Prostate gland (tissue), 2 donors: ENCODE measurements around the gene CETP. TPM values are rescaled to one million over a fixed set of nuclear protein-coding genes. Genes with fewer than 3 reads are reported as not detected.

Source experiments
- DNase-seq: peaks from one replicate; pipeline ENCODE4 v3.0.0-alpha.2; 2019; ENCODE audit warnings: low spot score
- H3K27ac ChIP-seq, 2 donors: fragments of 200-600 bp; sonication (generic); 2 replicates each; pipeline ENCODE4 v1.5.1; 2017 to 2019
- H3K27me3 ChIP-seq: fragments of 200-600 bp; sonication (generic); replicated peaks from 2 replicates; pipeline ENCODE4 v1.5.1; 2019; ENCODE audit not compliant: insufficient read depth
- H3K36me3 ChIP-seq, 2 donors: fragments of 200-600 bp; sonication (generic); 1 replicate in 1 of 2; 2 replicates in 1 of 2; pipeline versions ENCODE4 v1.5.1 to v1.8.1; 2017 to 2019
- H3K4me1 ChIP-seq: fragments of 200-600 bp; sonication (generic); replicated peaks from 2 replicates; pipeline ENCODE4 v1.5.1; 2019
- H3K4me3 ChIP-seq, 2 donors: fragments of 200-600 bp; sonication (generic); 2 replicates each; pipeline ENCODE4 v1.5.1; 2017 to 2019
- H3K9me3 ChIP-seq: fragments of 200-600 bp; sonication (generic); 2 replicates; pipeline ENCODE4 v1.5.1; 2017
- CTCF ChIP-seq, 4 experiments: fragments of 200-600 bp in 2 of 4; fragments of 450-650 bp in 2 of 4; sonication (generic) in 2 of 4; IDR thresholded peaks; 1 replicate in 3 of 4; 2 replicates in 1 of 4; pipeline ENCODE4 v1.5.1; 2016 to 2019; ENCODE audit warnings: antibody characterized with exemption in 4 of 4, mild to moderate bottlenecking in 2 of 4, moderate library complexity in 2 of 4
- POLR2A ChIP-seq: fragments of 450-650 bp; IDR thresholded peaks from one replicate; pipeline ENCODE4 v1.6.1; 2016; ENCODE audit warnings: antibody characterized with exemption, mild to moderate bottlenecking
- POLR2AphosphoS5 ChIP-seq: sonication (generic); formaldehyde crosslinking; IDR thresholded peaks from one replicate; pipeline ENCODE4 v1.6.1; 2017; ENCODE audit warnings: antibody characterized with exemption
- WGBS: methylation state at CpG from one replicate; pipeline ENCODE4 v1.1.5; 2018; 5-methylcytosine and 5-hydroxymethylcytosine counted together
- intact Hi-C: fragments of 100-400 bp; cut with DNase I; formaldehyde crosslinking; loops from one replicate; pipeline ENCODE4 v1.14.2; 2022
- total RNA-seq, 2 donors: library from RNA; depleted of rRNA; stranded (reverse); fragments of >200 nt; gene quantifications; one replicate each; pipeline ENCODE4 v1.1.0, GENCODE V29; 2016

The CETP gene
- total RNA-seq, 2 donors from 2014 or later, result 0.40 TPM; not detected in 1

GRCh38 chr16:56974549-56975300 lies 13.0 kb downstream of the CETP start:
- WGBS, result 89% methylated on average over 9 of the region's 9 CpGs
- H3K9me3 ChIP-seq, result no peaks in the 10 kb centered on the region
- no peak for DNase-seq
- TF ChIP-seq POLR2AphosphoS5 (no peak), CTCF (IDR thresholded peaks at IDR 0.05) (no peak), POLR2A (no peak)
- H3K4me1 ChIP-seq, result no peaks in the 10 kb centered on the region
- no peak overlapping the region for H3K27ac ChIP-seq
- no peaks in the 10 kb centered on the region for H3K36me3 ChIP-seq
- intact Hi-C loops, result loop anchor here (10.0 kb wide), 1 partner anchor 60 kb away; no protein-coding TSS in a partner anchor
- H3K27me3 ChIP-seq, result no peaks in the 10 kb centered on the region
- H3K4me3 ChIP-seq, result no peak overlapping the region

- no peaks in the 10 kb centered on the region for H3K27me3 ChIP-seq
- H3K4me1 ChIP-seq, result no peaks in the 10 kb centered on the region
- H3K36me3 ChIP-seq, result no peaks in the 10 kb centered on the region
- H3K27ac ChIP-seq, result no peak overlapping the region
- 93% methylated on average over 10 of the region's 10 CpGs for WGBS
- intact Hi-C loops, result loop anchor here (10.0 kb wide), 1 partner anchor 61 kb away; no protein-coding TSS in a partner anchor
- H3K9me3 ChIP-seq, result no peaks in the 10 kb centered on the region
- no peak for TF ChIP-seq CTCF (IDR thresholded peaks at IDR 0.05)
- TF ChIP-seq POLR2A, result no peak
- no peak for TF ChIP-seq POLR2AphosphoS5
- DNase-seq, result no peak
- no peak overlapping the region for H3K4me3 ChIP-seq
These were observed 14.0 kb downstream of the CETP start for GRCh38 chr16:56975714-56976113.

- no peak overlapping the region for H3K4me3 ChIP-seq
- H3K27me3 ChIP-seq, result no peaks in the 10 kb centered on the region
- no peak overlapping the region for H3K27ac ChIP-seq
- H3K4me1 ChIP-seq, result no peaks in the 10 kb centered on the region
- TF ChIP-seq POLR2A, result no peak
- no peak for TF ChIP-seq POLR2AphosphoS5
- TF ChIP-seq CTCF (IDR thresholded peaks at IDR 0.05), result no peak
- H3K9me3 ChIP-seq, result no peaks in the 10 kb centered on the region
- WGBS, result 96% methylated on average over 6 of the region's 6 CpGs
- no peaks in the 10 kb centered on the region for H3K36me3 ChIP-seq
- intact Hi-C loops, result loop anchor here (10.0 kb wide), 1 partner anchor 62 kb away; no protein-coding TSS in a partner anchor
- DNase-seq, result no peak
These were observed 15.5 kb downstream of the CETP start for GRCh38 chr16:56977216-56977615.

- WGBS, result 89% methylated on average over 11 of the region's 11 CpGs
- intact Hi-C loops, result loop anchor here (10.0 kb wide), 1 partner anchor 63 kb away; no protein-coding TSS in a partner anchor
- DNase-seq, result no peak
- Histone ChIP-seq H3K27me3 (no peaks in the 10 kb centered on the region), H3K36me3 (no peaks in the 10 kb centered on the region), H3K4me3 (no peak overlapping the region), H3K9me3 (no peaks in the 10 kb centered on the region), H3K27ac (no peak overlapping the region), H3K4me1 (no peaks in the 10 kb centered on the region)
- TF ChIP-seq POLR2AphosphoS5 (no peak), POLR2A (no peak), CTCF (IDR thresholded peaks at IDR 0.05) (no peak)
These were observed 16.2 kb downstream of the CETP start for GRCh38 chr16:56977823-56978430.

- Histone ChIP-seq H3K36me3 (no peaks in the 10 kb centered on the region), H3K9me3 (no peaks in the 10 kb centered on the region), H3K27me3 (no peaks in the 10 kb centered on the region), H3K4me1 (no peaks in the 10 kb centered on the region), H3K4me3 (no peak overlapping the region), H3K27ac (no peak overlapping the region)
- TF ChIP-seq POLR2A (no peak), CTCF (IDR thresholded peaks at IDR 0.05) (no peak)
- no peak for DNase-seq
- intact Hi-C loops, result no loop called here
- 84% methylated on average over 4 of the region's 4 CpGs for WGBS
These were observed 18.4 kb downstream of the CETP start for GRCh38 chr16:56980201-56980535.
